Erythroblast (primary cell): ENCODE measurements around the gene SMC5.

ENCODE experiments used
- GATA1 ChIP-seq: IDR thresholded peaks from 2 replicates; pipeline ENCODE4 v1.6.1; 2011; ENCODE audit warnings: low read depth, mild to moderate bottlenecking, control low read depth, low read length, moderate library complexity
- POLR2A ChIP-seq: IDR thresholded peaks from 2 replicates; pipeline ENCODE4 v1.6.1; 2011; ENCODE audit warnings: mild to moderate bottlenecking, low read length

- TF ChIP-seq POLR2A: no peak
- no peak for TF ChIP-seq GATA1
These were observed 124.2 kb downstream of the SMC5 start for GRCh38 chr9:70382709-70383605.
